Measurements from ENCODE around the gene GP1BB.
A peak's percentile ranks its signal among the peaks of the same experiment; 100 is the strongest.

GP1BB gene

DNA sequence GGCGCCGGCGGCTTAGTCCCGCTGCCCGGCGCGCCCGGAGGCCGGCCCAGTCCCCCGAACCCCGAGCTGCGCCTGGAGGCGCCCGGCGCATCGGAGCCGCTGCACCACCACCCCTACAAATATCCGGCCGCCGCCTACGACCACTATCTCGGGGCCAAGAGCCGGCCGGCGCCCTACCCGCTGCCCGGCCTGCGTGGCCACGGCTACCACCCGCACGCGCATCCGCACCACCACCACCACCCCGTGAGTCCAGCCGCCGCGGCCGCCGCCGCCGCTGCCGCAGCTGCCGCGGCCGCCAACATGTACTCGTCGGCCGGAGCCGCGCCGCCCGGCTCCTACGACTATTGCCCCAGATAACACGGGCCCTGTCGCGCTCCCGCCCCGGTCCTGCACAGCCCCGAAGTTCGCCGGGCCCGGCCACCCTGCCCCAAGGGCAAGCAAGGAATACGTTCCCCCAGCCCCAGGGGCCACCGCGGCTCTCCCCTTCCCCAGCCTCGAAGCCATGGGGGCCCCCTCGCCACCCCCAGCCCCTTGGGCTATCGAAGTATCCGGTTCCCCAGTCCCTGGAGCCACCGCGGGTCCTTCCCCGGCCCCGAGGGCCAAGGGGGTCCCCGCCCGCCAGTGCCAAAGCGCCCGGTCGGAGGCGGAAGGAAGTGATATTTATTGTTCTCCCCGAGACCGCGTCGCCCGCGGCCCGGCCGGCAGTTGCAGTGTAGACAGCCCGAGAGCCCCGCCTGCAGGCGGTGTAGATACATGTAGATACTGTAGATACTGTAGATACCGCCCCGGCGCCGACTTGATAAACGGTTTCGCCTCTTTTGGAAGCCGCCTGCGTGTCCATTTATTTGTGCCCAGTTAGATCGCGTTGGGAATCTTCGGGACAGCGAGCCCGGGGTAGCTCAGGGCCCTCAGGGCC, 43.4 kb downstream of the GP1BB start:
- peak; percentile 10 to 19 for DNase-seq (ENCODE audit: low read depth in 2 of 2)

- no peak for DNase-seq (ENCODE audit: low read depth in 2 of 2)
These were observed 44.3 kb downstream of the GP1BB start for GRCh38 chr22:19767427-19768341.

- no peak for DNase-seq (ENCODE audit: low read depth in 2 of 2)
These were observed 46.0 kb downstream of the GP1BB start for GRCh38 chr22:19769393-19769715.

- DNase-seq (ENCODE audit: low read depth in 2 of 2), result no peak
These were observed 47.2 kb downstream of the GP1BB start for GRCh38 chr22:19770349-19771220.

DNA sequence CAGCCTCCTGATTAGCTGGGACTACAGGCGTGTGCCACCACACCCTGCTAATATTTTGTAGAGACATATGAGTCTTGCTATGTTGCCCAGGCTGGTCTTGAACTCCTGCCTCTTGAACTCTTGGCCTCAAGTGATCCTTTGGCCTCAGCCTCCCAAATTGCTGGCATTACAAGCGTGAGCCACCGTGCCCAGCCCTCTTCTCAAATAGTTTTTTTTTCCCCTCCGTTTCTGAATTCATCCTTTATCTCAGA, 49.0 kb downstream of the GP1BB start:
- no peak for DNase-seq (ENCODE audit: low read depth in 2 of 2)

GRCh38 chr22:19772673-19773469, 49.5 kb downstream of the GP1BB start:
- no peak for DNase-seq (ENCODE audit: low read depth in 2 of 2)

- no peak for DNase-seq (ENCODE audit: low read depth in 2 of 2)
These were observed 50.2 kb downstream of the GP1BB start for GRCh38 chr22:19773470-19774040.
